Dermis blood vessel endothelial cell (primary cell): Measurements from ENCODE around the gene LIPC. TPM values are rescaled to one million over a fixed set of nuclear protein-coding genes. Genes with fewer than 3 reads are reported as not detected.

Experiments used
- DNase-seq: peaks from one replicate; pipeline ENCODE4 v3.0.0; 2010
- total RNA-seq: library from RNA; depleted of rRNA; stranded (reverse); fragments of >200 nt; gene quantifications from 2 replicates; pipeline ENCODE4 v1.2.3, GENCODE V29; 2014

LIPC gene
- total RNA-seq, 1 donor from 2014 or later: 0.34 TPM

- no peak for DNase-seq
Measured at GRCh38 chr15:58543664-58544335, 112.0 kb downstream of the LIPC start.

- DNase-seq: no peak
Measured at GRCh38 chr15:58544756-58545155, 113.0 kb downstream of the LIPC start.

- no peak for DNase-seq
Measured at GRCh38 chr15:58545307-58546065, 113.7 kb downstream of the LIPC start.

GRCh38 chr15:58546066-58546591 is 114.3 kb downstream of the LIPC start:
- DNase-seq: no peak

GRCh38 chr15:58546635-58547627 is 115.1 kb downstream of the LIPC start:
- DNase-seq: peak; percentile 85

GRCh38 chr15:58547628-58548307 is 116.0 kb downstream of the LIPC start:
- DNase-seq: no peak

- no peak for DNase-seq
Measured at GRCh38 chr15:58548308-58549012, 116.7 kb downstream of the LIPC start.

GRCh38 chr15:58549013-58549784 is 117.4 kb downstream of the LIPC start:
- DNase-seq: no peak

GRCh38 chr15:58549785-58550074 is 117.9 kb downstream of the LIPC start:
- no peak for DNase-seq

- DNase-seq: no peak
Measured at GRCh38 chr15:58551084-58551763, 119.4 kb downstream of the LIPC start.

GRCh38 chr15:58551764-58552504 is 120.1 kb downstream of the LIPC start:
- peak; percentile 70 for DNase-seq

- DNase-seq: no peak
Measured at GRCh38 chr15:58552505-58553364, 120.9 kb downstream of the LIPC start.

- DNase-seq: no peak
Measured at GRCh38 chr15:58553365-58553918, 121.7 kb downstream of the LIPC start.

- DNase-seq: no peak
Measured at GRCh38 chr15:58554758-58555157, 123.0 kb downstream of the LIPC start.

- no peak for DNase-seq
Measured at GRCh38 chr15:58555162-58556027, 123.6 kb downstream of the LIPC start.

GRCh38 chr15:58556028-58556361 is 124.2 kb downstream of the LIPC start:
- no peak for DNase-seq

- DNase-seq: no peak
Measured at GRCh38 chr15:58556541-58556940, 124.8 kb downstream of the LIPC start.
